OCI-LY3 (cell line): Measurements from ENCODE around the gene REEP6.

Experiments used
- H2AFZ ChIP-seq: fragments of 200-600, 300-600 bp; shearing (Covaris generic); 2 replicates; pipeline ENCODE4 v1.6.0; 2014; ENCODE audit warnings: antibody characterized with exemption, low read depth, low read length
- H3K27ac ChIP-seq: fragments of 200-600, 300-600 bp; sonication (generic); 2 replicates; pipeline ENCODE4 v1.5.1; 2014; ENCODE audit warnings: mild to moderate bottlenecking, low read length, moderate library complexity, mixed read lengths
- H3K27me3 ChIP-seq: fragments of 200-600, 300-600 bp; sonication (generic); 2 replicates; pipeline ENCODE4 v1.6.1; 2014; ENCODE audit warnings: low read depth, low read length, mixed read lengths
- H3K36me3 ChIP-seq: fragments of 200-600, 300-600 bp; sonication (generic); replicated peaks from 2 replicates; pipeline ENCODE3; 2014; ENCODE audit warnings: low read depth, low read length, mixed read lengths
- H3K4me1 ChIP-seq: fragments of 300-600, 200-600 bp; sonication (generic); 2 replicates; pipeline ENCODE4 v1.6.1; 2014; ENCODE audit warnings: low read length, mixed read lengths
- H3K4me2 ChIP-seq: fragments of 200-600, 300-600 bp; sonication (generic); 2 replicates; pipeline ENCODE4 v1.6.1; 2014; ENCODE audit warnings: low read length, mixed read lengths
- H3K4me3 ChIP-seq: fragments of 300-600, 200-600 bp; sonication (generic); 2 replicates; pipeline ENCODE4 v1.5.1; 2014; ENCODE audit warnings: antibody characterized with exemption, mild to moderate bottlenecking, low read length, moderate library complexity
- H3K79me2 ChIP-seq: fragments of 300-600, 200-600 bp; shearing (Covaris generic); 2 replicates; pipeline ENCODE4 v1.6.1; 2014; ENCODE audit warnings: mild to moderate bottlenecking, low read length, mixed read lengths
- H3K9ac ChIP-seq: fragments of 300-600, 200-600 bp; shearing (Covaris generic); 2 replicates; pipeline ENCODE4 v1.6.0; 2014; ENCODE audit warnings: mild to moderate bottlenecking, low read length, moderate library complexity
- H3K9me3 ChIP-seq: fragments of 200-600, 300-600 bp; shearing (Covaris generic); 2 replicates; pipeline ENCODE4 v1.6.1; 2014; ENCODE audit warnings: low read length, mixed read lengths; ENCODE audit not compliant: insufficient read depth
- H4K20me1 ChIP-seq: fragments of 200-600, 300-600 bp; sonication (generic); 2 replicates; pipeline ENCODE4 v1.6.1; 2016; ENCODE audit warnings: low read length, mixed read lengths; ENCODE audit not compliant: insufficient read depth
- EZH2phosphoT487 ChIP-seq: fragments of 200-600 bp; shearing (Covaris generic); IDR thresholded peaks from 2 replicates; pipeline ENCODE4 v1.6.1; 2018; ENCODE audit warnings: antibody characterized with exemption, mixed run types, low read depth
- TF ChIP-seq, protein P1 (sequence below): fragments of 200-600, 300-600 bp; sonication (generic); IDR thresholded peaks from 2 replicates; pipeline ENCODE4 v1.5.1; 2014; ENCODE audit warnings: antibody characterized with exemption, low read length, low read depth

Gene REEP6

DNA sequence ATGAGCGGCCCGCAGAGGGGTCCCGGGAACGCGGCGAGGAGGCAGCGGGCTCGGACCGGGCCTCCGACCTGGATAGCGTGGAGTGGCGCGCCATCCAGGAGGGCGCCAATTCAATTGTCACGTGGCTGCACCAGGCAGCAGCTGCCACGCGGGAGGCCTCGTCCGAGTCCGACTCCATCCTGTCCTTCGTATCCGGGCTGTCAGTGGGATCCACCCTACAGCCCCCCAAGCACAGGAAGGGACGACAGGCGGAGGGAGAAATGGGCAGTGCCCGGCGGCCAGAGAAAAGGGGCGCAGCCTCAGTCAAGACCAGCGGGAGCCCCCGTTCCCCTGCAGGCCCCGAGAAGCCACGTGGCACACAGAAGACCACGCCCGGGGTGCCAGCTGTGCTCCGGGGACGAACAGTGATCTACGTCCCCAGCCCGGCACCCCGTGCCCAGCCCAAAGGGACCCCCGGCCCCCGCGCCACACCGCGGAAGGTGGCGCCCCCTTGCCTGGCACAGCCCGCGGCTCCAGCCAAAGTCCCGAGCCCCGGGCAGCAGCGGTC lies 22.6 kb upstream of the REEP6 start:
- Histone ChIP-seq H3K79me2 (no peaks in the 10 kb centered on the region), H2AFZ (no peak overlapping the region), H3K27me3 (no peaks in the 10 kb centered on the region), H3K4me3 (no peak overlapping the region), H3K4me1 (no peaks in the 10 kb centered on the region), H4K20me1 (peaks cover 13% of the 10 kb centered on the region), H3K9ac (no peak overlapping the region), H3K27ac (no peak overlapping the region), H3K9me3 (no peaks in the 10 kb centered on the region), H3K4me2 (no peak overlapping the region), H3K36me3 (peaks cover 4% of the 10 kb centered on the region)
- no peak for TF ChIP-seq EZH2phosphoT487
- TF ChIP-seq, protein P1, sequence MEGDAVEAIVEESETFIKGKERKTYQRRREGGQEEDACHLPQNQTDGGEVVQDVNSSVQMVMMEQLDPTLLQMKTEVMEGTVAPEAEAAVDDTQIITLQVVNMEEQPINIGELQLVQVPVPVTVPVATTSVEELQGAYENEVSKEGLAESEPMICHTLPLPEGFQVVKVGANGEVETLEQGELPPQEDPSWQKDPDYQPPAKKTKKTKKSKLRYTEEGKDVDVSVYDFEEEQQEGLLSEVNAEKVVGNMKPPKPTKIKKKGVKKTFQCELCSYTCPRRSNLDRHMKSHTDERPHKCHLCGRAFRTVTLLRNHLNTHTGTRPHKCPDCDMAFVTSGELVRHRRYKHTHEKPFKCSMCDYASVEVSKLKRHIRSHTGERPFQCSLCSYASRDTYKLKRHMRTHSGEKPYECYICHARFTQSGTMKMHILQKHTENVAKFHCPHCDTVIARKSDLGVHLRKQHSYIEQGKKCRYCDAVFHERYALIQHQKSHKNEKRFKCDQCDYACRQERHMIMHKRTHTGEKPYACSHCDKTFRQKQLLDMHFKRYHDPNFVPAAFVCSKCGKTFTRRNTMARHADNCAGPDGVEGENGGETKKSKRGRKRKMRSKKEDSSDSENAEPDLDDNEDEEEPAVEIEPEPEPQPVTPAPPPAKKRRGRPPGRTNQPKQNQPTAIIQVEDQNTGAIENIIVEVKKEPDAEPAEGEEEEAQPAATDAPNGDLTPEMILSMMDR: no peak

DNA sequence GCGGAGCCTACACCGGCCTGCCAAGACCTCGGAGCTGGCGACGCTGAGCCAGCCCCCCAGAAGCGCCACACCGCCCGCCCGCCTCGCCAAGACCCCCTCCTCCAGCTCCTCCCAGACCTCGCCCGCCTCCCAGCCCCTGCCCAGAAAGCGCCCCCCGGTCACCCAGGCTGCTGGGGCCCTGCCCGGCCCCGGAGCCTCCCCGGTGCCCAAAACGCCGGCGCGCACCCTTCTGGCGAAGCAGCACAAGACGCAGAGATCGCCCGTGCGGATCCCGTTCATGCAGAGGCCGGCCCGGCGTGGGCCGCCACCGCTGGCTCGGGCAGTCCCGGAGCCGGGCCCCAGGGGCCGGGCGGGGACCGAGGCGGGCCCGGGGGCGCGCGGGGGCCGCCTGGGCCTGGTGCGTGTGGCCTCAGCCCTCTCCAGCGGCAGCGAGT lies 22.1 kb upstream of the REEP6 start:
- H3K79me2 ChIP-seq: no peaks in the 10 kb centered on the region
- H3K27me3 ChIP-seq: no peaks in the 10 kb centered on the region
- H3K36me3 ChIP-seq: peaks cover 4% of the 10 kb centered on the region
- peaks cover 18% of the 10 kb centered on the region for H4K20me1 ChIP-seq
- H3K4me2 ChIP-seq: no peak overlapping the region
- no peak overlapping the region for H3K9ac ChIP-seq
- H2AFZ ChIP-seq: no peak overlapping the region
- no peak overlapping the region for H3K27ac ChIP-seq
- H3K4me1 ChIP-seq: no peaks in the 10 kb centered on the region
- no peak for TF ChIP-seq EZH2phosphoT487
- TF ChIP-seq, protein P1: no peak
- no peak overlapping the region for H3K4me3 ChIP-seq
- no peaks in the 10 kb centered on the region for H3K9me3 ChIP-seq

DNA sequence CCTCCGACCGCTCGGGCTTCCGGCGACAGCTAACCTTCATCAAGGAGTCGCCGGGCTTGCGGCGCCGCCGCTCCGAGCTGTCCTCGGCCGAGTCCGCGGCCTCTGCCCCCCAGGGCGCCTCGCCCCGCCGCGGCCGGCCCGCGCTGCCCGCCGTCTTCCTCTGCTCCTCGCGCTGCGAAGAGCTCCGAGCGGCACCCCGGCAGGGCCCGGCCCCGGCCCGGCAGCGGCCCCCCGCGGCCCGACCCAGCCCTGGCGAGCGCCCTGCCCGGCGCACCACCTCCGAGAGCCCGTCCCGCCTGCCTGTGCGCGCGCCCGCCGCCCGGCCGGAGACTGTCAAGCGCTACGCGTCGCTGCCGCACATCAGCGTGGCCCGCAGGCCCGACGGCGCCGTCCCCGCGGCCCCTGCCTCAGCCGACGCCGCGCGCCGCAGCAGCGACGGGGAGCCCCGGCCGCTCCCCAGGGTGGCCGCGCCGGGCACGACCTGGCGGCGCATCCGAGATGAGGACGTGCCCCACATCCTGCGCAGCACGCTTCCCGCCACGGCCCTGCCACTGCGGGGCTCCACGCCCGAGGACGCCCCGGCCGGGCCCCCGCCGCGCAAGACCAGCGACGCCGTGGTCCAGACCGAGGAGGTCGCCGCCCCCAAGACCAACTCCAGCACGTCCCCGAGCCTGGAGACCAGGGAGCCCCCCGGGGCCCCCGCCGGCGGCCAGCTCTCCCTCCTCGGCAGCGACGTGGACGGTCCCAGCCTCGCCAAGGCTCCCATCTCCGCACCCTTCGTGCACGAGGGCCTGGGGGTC lies 21.5 kb upstream of the REEP6 start:
- no peak overlapping the region for H3K27ac ChIP-seq
- H2AFZ ChIP-seq: no peak overlapping the region
- no peaks in the 10 kb centered on the region for H3K79me2 ChIP-seq
- peaks cover 23% of the 10 kb centered on the region for H4K20me1 ChIP-seq
- H3K36me3 ChIP-seq: peaks cover 4% of the 10 kb centered on the region
- TF ChIP-seq, protein P1: no peak
- no peak for TF ChIP-seq EZH2phosphoT487
- no peak overlapping the region for H3K9ac ChIP-seq
- no peaks in the 10 kb centered on the region for H3K9me3 ChIP-seq
- H3K27me3 ChIP-seq: no peaks in the 10 kb centered on the region
- no peak overlapping the region for H3K4me2 ChIP-seq
- no peaks in the 10 kb centered on the region for H3K4me1 ChIP-seq
- no peak overlapping the region for H3K4me3 ChIP-seq

DNA sequence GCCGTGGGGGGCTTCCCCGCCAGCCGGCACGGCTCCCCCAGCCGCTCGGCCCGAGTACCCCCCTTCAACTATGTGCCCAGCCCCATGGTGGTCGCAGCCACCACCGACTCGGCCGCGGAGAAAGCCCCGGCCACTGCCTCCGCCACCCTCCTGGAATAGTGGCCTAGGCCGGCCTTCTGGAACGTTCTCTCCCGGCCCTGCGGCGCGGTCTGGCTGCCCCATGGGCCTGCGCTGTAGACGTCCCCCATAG lies 21.0 kb upstream of the REEP6 start:
- Histone ChIP-seq H3K9ac (no peak overlapping the region), H3K79me2 (no peaks in the 10 kb centered on the region), H3K4me2 (no peak overlapping the region), H3K27me3 (no peaks in the 10 kb centered on the region), H3K9me3 (no peaks in the 10 kb centered on the region), H3K36me3 (peaks cover 9% of the 10 kb centered on the region), H4K20me1 (peaks cover 28% of the 10 kb centered on the region), H3K4me3 (no peak overlapping the region), H3K4me1 (no peaks in the 10 kb centered on the region), H2AFZ (no peak overlapping the region), H3K27ac (no peak overlapping the region)
- TF ChIP-seq, protein P1: no peak
